OCI-LY3 (cell line): ENCODE measurements around the gene ACAN.

Source experiments
- H2AFZ ChIP-seq: fragments of 200-600, 300-600 bp; shearing (Covaris generic); 2 replicates; pipeline ENCODE4 v1.6.0; 2014; ENCODE audit warnings: antibody characterized with exemption, low read depth, low read length
- H3K27ac ChIP-seq: fragments of 200-600, 300-600 bp; sonication (generic); 2 replicates; pipeline ENCODE4 v1.5.1; 2014; ENCODE audit warnings: mild to moderate bottlenecking, low read length, moderate library complexity, mixed read lengths
- H3K27me3 ChIP-seq: fragments of 200-600, 300-600 bp; sonication (generic); 2 replicates; pipeline ENCODE4 v1.6.1; 2014; ENCODE audit warnings: low read depth, low read length, mixed read lengths
- H3K36me3 ChIP-seq: fragments of 200-600, 300-600 bp; sonication (generic); replicated peaks from 2 replicates; pipeline ENCODE3; 2014; ENCODE audit warnings: low read depth, low read length, mixed read lengths
- H3K4me1 ChIP-seq: fragments of 300-600, 200-600 bp; sonication (generic); 2 replicates; pipeline ENCODE4 v1.6.1; 2014; ENCODE audit warnings: low read length, mixed read lengths
- H3K4me2 ChIP-seq: fragments of 200-600, 300-600 bp; sonication (generic); 2 replicates; pipeline ENCODE4 v1.6.1; 2014; ENCODE audit warnings: low read length, mixed read lengths
- H3K4me3 ChIP-seq: fragments of 300-600, 200-600 bp; sonication (generic); 2 replicates; pipeline ENCODE4 v1.5.1; 2014; ENCODE audit warnings: antibody characterized with exemption, mild to moderate bottlenecking, low read length, moderate library complexity
- H3K79me2 ChIP-seq: fragments of 300-600, 200-600 bp; shearing (Covaris generic); 2 replicates; pipeline ENCODE4 v1.6.1; 2014; ENCODE audit warnings: mild to moderate bottlenecking, low read length, mixed read lengths
- H3K9ac ChIP-seq: fragments of 300-600, 200-600 bp; shearing (Covaris generic); 2 replicates; pipeline ENCODE4 v1.6.0; 2014; ENCODE audit warnings: mild to moderate bottlenecking, low read length, moderate library complexity
- H3K9me3 ChIP-seq: fragments of 200-600, 300-600 bp; shearing (Covaris generic); 2 replicates; pipeline ENCODE4 v1.6.1; 2014; ENCODE audit warnings: low read length, mixed read lengths; ENCODE audit not compliant: insufficient read depth
- H4K20me1 ChIP-seq: fragments of 200-600, 300-600 bp; sonication (generic); 2 replicates; pipeline ENCODE4 v1.6.1; 2016; ENCODE audit warnings: low read length, mixed read lengths; ENCODE audit not compliant: insufficient read depth
- EZH2phosphoT487 ChIP-seq: fragments of 200-600 bp; shearing (Covaris generic); IDR thresholded peaks from 2 replicates; pipeline ENCODE4 v1.6.1; 2018; ENCODE audit warnings: antibody characterized with exemption, mixed run types, low read depth
- TF ChIP-seq, protein P1 (sequence below): fragments of 200-600, 300-600 bp; sonication (generic); IDR thresholded peaks from 2 replicates; pipeline ENCODE4 v1.5.1; 2014; ENCODE audit warnings: antibody characterized with exemption, low read length, low read depth

ACAN gene

DNA sequence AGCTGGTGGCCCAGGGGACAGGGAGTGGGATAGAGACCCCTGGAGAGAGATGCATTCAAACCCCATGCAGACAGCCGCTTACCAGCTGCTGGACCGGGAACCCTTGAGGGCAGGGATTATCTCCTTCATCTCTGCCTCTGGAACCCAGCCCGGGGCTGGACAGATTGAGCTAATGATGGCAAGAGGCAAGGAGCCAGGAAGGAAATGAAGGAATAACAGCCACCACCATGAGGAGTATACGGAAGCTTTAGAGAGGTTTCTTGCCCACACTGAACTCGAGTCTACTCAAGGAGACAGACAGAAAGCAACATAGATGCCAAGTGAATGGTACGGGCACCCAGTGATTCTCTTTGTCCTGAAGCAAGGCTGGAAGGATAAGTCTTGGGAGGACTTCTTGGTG is 68.9 kb downstream of the ACAN start:
- Histone ChIP-seq H3K9me3 (no peaks in the 10 kb centered on the region), H3K9ac (no peak overlapping the region), H3K79me2 (no peaks in the 10 kb centered on the region), H3K27ac (no peak overlapping the region), H2AFZ (no peak overlapping the region), H4K20me1 (no peaks in the 10 kb centered on the region), H3K4me3 (no peak overlapping the region), H3K4me1 (no peaks in the 10 kb centered on the region), H3K27me3 (peaks cover 46% of the 10 kb centered on the region), H3K36me3 (no peaks in the 10 kb centered on the region), H3K4me2 (no peak overlapping the region)
- no peak for TF ChIP-seq EZH2phosphoT487
- TF ChIP-seq, protein P1, sequence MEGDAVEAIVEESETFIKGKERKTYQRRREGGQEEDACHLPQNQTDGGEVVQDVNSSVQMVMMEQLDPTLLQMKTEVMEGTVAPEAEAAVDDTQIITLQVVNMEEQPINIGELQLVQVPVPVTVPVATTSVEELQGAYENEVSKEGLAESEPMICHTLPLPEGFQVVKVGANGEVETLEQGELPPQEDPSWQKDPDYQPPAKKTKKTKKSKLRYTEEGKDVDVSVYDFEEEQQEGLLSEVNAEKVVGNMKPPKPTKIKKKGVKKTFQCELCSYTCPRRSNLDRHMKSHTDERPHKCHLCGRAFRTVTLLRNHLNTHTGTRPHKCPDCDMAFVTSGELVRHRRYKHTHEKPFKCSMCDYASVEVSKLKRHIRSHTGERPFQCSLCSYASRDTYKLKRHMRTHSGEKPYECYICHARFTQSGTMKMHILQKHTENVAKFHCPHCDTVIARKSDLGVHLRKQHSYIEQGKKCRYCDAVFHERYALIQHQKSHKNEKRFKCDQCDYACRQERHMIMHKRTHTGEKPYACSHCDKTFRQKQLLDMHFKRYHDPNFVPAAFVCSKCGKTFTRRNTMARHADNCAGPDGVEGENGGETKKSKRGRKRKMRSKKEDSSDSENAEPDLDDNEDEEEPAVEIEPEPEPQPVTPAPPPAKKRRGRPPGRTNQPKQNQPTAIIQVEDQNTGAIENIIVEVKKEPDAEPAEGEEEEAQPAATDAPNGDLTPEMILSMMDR: no peak

DNA sequence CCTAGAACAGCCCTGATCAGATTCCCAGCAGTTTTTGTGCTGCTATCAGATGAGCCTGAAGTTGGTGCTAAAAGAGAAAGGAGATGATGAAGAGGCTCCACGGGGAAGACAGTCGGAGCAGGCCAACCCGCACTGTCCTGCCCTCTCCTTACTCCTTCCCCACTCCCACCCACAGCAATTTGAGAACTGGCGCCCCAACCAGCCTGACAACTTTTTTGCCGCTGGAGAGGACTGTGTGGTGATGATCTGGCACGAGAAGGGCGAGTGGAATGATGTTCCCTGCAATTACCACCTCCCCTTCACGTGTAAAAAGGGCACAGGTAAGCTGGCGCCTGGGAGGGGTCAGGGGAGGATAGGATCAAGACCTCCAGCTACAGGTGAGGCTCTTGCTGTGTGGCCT is 69.5 kb downstream of the ACAN start:
- H3K27me3 ChIP-seq: peaks cover 40% of the 10 kb centered on the region
- TF ChIP-seq, protein P1: no peak
- no peak for TF ChIP-seq EZH2phosphoT487
- H3K79me2 ChIP-seq: no peaks in the 10 kb centered on the region

DNA sequence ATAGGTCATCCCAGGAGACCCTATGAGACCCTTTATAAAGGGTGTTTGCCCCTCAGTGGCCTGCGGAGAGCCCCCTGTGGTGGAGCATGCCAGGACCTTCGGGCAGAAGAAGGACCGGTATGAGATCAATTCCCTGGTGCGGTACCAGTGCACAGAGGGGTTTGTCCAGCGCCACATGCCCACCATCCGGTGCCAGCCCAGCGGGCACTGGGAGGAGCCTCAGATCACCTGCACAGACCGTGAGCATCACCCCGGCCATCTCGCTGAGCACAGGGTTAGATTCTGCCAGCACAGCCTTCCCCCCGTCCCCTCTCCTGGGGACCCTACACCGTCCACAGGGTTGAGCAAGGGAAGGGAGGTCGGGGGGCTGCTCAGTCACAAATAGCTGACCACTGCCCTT is 70.5 kb downstream of the ACAN start:
- Histone ChIP-seq H3K27me3 (peaks cover 30% of the 10 kb centered on the region), H3K9ac (no peak overlapping the region), H3K4me3 (no peak overlapping the region), H3K4me1 (no peaks in the 10 kb centered on the region), H3K79me2 (no peaks in the 10 kb centered on the region), H3K9me3 (no peaks in the 10 kb centered on the region), H3K27ac (no peak overlapping the region), H3K36me3 (no peaks in the 10 kb centered on the region), H2AFZ (no peak overlapping the region), H4K20me1 (no peaks in the 10 kb centered on the region), H3K4me2 (no peak overlapping the region)
- TF ChIP-seq, protein P1: no peak
- TF ChIP-seq EZH2phosphoT487: no peak

More for the DNA sequence above, 69.5 kb downstream of the ACAN start:
- H3K4me2 ChIP-seq: no peak overlapping the region
- H3K27ac ChIP-seq: no peak overlapping the region
- no peak overlapping the region for H2AFZ ChIP-seq
- no peaks in the 10 kb centered on the region for H3K36me3 ChIP-seq
- no peak overlapping the region for H3K9ac ChIP-seq
- no peaks in the 10 kb centered on the region for H3K9me3 ChIP-seq
- no peak overlapping the region for H3K4me3 ChIP-seq
- no peaks in the 10 kb centered on the region for H3K4me1 ChIP-seq
- no peaks in the 10 kb centered on the region for H4K20me1 ChIP-seq

- no peaks in the 10 kb centered on the region for H3K9me3 ChIP-seq
- TF ChIP-seq, protein P1: no peak
- TF ChIP-seq EZH2phosphoT487: no peak
- no peaks in the 10 kb centered on the region for H4K20me1 ChIP-seq
- no peak overlapping the region for H3K4me2 ChIP-seq
- peaks cover 25% of the 10 kb centered on the region for H3K27me3 ChIP-seq
- H3K4me3 ChIP-seq: no peak overlapping the region
- H3K79me2 ChIP-seq: no peaks in the 10 kb centered on the region
- H3K4me1 ChIP-seq: no peaks in the 10 kb centered on the region
- no peak overlapping the region for H2AFZ ChIP-seq
- no peak overlapping the region for H3K9ac ChIP-seq
- H3K36me3 ChIP-seq: no peaks in the 10 kb centered on the region
- no peak overlapping the region for H3K27ac ChIP-seq
Measured at GRCh38 chr15:88874275-88874674, 71.0 kb downstream of the ACAN start.
